GM21529 (cell line): ENCODE measurements around the gene CLIC5.

Experiments used
- ATAC-seq: cut with Tn5 transposase; IDR thresholded peaks from one replicate; pipeline ENCODE4 v1.9.1; 2021; ENCODE audit not compliant: unreplicated experiment

CLIC5 gene

DNA sequence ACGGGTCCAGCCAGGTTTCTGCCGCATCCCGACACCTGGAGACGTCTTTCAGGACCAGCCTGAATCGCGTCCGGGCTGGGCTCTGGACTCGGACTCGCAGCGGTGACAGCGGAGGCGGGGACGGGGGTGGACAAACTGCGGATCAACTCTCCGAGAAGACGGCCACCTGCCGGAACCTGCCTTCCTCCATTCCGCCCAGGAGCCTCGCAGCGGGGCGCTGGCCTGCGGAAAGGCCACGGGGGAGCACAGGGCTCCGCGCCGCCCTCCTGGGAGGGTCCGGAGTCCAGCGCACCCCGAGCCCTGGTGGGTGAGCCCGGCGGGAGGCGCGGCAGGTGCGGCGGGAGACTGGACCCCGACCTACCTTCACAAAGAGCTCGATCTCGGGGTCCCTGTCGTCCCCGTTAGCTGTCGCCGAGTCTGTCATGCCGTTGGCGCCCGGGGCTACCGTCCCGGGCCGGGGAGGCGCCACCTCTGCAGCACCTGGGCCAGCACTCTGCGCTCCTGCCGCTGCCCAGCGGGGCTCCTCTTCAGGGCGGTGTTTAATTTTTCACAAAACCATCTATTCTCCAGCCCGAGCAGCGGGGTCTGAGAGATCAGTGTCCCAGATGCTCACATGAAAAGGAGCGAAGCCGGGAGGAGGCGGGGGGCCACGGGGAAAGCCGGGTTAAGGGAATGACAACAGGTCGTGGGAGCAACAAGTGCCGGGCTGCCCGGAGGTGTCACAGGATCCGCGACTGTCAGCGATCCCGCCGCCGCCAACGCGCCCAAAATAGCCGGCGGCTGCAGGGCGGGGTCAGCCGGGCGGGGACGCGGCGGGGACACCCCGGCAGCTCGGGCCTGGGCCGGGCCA is at the start of gene CLIC5:
Gene CLIC5 (minus strand): TSS at position 742 of the 850 bp plus-strand sequence. CDS start 318 bp downstream, at position 424.
- ATAC-seq, result no peak

DNA sequence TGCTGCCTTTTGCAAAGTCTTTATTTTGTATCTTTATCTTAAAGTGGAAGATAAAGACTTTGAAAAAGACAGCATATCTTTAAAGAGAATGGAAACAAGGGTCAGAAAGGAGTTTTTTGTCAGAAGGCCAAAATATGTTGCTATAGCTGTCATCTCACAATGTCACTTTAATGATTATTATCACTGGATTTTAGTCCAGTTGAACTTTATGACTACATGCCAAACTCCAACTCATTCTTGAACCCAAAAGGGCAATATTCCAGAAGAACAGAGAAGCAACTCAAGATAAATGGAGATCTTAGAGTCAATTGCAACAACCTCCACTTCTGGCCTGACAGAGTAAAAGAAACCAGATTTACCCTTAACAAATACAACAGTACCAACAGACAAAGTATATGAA is 47.3 kb upstream of the CLIC5 start:
- no peak for ATAC-seq

DNA sequence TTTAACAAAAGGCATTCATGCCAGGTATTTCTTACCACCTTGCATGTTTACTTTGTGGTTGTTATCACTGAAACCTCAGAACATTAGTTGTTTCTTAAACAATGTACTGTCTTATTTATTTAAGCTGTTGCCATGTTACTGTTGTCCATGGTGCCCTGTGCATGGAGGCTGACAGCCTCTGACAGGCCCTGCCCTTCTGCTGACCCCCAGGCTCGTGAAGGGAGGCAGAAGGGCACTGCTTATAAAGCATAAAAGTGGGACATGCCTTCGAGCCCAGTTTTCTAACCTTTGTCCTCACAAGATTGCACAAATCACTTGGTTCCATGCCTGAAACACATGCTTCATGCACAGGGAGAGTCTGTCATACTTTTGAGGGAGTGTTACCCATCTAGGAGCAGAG is 46.7 kb upstream of the CLIC5 start:
- no peak for ATAC-seq

DNA sequence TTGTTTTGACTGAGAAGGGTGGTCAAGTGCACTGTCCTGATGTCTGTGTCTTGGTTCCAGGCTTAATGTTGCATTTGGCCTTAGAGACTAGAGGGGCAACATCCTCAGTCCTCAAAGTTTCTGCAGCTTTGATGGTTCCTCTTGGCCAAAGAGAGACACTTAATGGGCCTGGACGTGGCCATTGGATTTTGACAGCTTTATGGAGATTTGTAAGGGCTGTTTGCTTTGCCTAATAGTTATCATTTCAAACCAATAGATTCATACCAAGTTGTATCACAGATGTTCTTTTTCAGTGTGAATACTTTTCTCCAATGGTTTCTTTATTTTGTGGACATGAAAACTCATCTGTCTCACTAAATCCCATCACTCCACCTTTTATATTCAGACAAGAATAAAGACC is 45.8 kb upstream of the CLIC5 start:
- no peak for ATAC-seq

DNA sequence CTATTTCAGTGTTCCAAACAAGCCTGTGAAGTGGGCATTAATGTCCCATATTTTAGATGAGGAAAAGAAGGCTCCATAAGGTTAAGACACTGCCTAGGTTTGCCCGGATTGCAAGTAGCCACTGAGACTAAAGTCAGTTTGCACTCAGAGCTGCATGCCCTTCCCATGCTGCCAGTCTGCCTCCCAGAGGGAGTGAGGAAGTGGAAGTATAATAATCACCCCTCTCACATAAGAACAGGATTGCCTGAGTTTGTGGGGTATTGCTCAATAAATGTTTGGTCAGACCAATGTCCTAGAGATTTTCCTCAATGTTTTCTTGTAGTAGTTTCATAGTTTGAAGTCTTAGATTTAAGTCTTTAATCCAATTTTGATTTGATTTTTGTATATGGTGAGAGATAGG is 43.9 kb upstream of the CLIC5 start:
- ATAC-seq, result no peak

DNA sequence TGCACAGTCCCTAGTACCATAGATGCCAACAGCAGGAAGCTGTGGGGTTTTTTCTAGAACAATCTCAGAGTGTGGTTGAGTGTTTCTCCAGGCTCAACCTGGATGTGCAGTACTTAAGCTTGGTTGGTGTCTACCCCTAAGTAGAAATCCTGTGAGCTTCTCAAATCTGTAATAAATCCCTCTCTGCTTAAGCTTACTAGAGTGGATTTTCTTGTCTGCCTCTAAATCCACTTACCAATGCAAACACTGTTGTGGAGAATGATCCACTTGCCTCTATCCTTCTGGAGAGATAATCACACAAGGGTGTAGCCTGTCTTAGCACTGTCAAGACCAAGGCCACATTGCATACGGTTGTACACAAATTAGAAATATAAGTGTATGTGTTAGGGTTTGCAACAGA is 43.3 kb upstream of the CLIC5 start:
- ATAC-seq, result no peak

DNA sequence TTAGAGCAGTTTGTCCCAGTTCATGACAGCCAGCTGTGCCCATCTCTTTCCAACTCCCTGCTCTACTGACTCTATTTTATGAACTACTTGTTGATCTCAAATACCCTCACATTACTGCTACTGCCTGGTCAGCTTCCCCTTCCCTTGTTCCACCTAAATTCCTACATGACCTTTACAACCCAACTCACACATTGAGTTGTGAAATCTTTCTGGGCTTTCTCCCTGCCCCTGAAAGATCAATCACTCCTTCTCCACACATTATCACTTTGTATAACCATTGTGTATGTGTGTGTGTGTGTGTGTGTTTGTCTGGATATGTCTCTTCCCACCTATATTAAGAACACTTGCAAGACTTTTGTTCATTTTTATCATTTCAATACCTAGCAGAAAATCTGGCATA is 42.1 kb upstream of the CLIC5 start:
- ATAC-seq, result no peak

DNA sequence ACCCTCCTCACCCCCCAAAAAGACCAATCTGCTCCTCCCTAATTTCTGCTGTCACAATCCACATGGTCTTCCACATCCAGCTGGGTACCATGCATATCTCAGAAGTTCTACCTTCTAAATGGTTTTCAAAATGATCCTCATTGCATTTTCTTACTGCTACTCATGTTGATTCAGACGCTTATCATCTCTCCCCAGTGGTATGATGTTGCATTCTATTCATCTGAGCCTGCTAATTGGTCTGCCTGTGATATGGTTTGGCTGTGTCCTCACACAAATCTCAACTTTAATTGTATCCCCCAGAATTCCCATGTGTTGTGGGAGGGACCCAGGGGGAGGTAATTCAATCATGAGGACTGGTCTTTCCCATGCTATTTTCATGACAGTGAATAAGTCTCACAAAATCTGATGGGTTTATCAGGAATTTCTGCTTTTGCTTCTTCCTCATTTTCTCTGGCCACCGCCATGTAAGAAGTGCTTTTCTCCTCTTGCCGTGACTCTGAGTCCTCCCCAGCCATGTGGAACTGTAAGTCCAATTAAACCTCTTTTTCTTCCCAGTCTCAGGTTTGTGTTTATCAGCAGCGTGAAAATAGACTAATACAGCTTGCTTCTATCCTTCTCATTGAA is 41.4 kb upstream of the CLIC5 start:
- no peak for ATAC-seq

DNA sequence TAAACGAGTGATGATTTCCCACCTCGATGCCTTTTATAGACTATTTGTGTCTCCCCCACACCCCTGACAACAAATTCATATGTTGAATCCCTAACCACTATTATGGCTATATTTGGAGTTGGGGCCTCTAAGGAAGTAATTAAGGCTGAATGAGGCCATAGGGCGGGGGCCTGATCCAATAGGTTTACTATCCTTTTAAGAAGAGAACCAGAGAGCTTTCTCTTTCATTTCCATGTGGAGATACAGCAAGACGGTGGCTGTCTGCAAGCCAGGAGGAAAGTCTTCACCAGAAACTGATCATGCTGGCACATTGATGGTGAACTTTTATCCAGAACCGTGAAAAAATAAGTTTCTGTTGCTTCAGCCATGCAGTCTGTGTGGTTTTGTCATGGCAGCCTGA is 38.9 kb upstream of the CLIC5 start:
- no peak for ATAC-seq

DNA sequence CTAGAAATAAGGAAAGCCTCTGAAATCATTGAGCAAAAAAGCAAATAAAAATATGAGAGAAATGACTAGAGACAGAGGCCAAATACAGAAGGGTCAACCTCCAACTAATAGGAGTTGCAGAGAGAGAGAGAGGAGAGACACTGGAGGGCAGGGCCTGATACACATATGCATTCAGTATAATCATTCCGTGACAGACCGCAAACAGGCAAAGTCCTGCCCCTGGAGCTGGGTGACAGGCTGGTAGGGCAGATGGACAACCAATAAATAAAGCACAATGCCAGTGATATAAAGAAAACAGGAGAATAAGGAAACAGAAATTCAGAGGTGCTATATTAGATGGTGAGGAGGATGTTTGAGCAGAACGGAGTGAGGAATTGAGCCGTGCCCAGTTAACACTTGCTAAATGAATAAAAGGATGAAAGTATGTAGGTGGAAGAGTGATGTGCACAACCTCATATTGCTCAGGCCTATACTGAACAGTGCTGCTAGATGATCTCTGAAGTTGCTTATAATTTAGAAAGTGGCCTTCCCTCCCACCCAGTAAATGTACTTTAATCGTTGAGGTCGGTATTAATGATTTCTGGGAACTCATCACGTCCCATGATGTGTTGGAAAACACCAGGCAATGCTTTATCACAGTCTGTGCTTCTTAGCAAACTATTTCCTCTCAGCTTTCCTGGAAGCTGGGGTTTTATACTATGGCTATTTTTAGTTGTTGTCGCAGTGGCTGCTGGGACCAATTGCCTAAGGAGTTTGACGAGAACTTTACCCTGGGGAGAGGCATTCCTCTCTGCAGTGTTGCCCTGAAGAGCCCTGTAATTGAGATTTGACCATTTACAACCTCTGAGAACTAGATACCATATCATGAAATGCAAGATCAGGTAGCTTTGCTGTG is 37.6 kb upstream of the CLIC5 start:
- no peak for ATAC-seq

DNA sequence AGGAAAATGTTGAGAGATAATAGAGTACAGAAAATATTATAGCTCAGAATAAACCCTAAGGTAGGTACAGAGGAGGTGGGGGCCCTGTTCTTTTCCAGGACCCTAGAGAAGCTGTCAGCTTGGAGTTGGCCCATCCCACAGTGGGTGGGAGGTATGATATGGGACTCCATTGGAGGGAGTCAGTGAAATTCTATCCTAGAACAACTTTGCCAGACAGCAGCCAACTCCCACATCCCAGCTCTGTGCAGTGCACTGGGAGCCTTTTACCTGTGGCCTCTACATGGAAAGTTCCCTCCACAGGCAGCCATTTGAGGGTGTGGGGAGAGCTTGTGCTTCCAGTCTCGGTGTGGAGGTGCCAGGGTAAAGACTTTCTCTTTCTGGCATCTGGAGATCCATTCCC is 36.8 kb upstream of the CLIC5 start:
- ATAC-seq, result no peak

DNA sequence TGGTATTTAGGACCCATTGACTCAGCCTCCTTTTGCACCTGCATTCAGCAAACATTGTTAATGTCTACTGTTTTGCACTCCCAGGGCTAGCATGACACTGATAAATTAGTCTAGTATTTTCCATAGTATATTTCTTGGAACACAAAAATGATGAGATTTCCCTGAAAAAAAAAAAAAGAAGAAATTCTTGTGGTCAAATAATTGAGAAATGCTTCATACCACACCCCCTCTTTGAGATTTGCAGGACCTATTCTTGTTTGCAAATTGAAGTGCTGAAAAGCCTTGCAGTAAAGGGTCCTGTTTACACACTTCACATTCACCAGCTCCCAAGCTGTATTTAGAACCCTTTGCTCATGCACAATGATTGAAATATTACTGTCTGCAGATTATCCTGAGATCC is 36.3 kb upstream of the CLIC5 start:
- ATAC-seq, result no peak

DNA sequence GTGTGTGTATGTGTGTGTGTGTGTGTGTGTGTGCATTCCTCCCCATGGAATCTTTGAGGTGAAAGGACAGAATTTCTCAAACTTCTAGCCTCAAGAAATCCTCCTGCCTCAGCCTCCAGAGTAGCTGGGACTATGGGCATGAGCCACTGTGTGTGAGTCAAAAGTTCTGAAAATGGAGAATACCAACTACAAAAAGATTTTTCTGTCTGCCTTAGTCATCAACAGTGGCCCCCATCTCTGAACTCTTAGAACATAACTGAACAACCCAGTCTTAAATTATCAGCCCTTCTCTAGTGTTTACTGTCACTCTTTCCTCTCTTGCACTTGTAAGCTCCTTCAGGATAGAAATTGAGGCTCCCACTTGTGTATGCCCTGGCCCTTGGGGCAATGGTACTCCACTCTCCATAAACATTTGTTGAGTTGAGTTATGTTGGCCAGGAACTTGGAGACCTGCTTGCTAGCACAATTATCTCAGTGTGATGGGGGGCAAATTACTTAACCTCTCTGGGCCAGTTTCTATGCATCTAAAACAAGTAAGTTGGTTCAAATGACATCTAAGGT is 35.3 kb upstream of the CLIC5 start:
- no peak for ATAC-seq

DNA sequence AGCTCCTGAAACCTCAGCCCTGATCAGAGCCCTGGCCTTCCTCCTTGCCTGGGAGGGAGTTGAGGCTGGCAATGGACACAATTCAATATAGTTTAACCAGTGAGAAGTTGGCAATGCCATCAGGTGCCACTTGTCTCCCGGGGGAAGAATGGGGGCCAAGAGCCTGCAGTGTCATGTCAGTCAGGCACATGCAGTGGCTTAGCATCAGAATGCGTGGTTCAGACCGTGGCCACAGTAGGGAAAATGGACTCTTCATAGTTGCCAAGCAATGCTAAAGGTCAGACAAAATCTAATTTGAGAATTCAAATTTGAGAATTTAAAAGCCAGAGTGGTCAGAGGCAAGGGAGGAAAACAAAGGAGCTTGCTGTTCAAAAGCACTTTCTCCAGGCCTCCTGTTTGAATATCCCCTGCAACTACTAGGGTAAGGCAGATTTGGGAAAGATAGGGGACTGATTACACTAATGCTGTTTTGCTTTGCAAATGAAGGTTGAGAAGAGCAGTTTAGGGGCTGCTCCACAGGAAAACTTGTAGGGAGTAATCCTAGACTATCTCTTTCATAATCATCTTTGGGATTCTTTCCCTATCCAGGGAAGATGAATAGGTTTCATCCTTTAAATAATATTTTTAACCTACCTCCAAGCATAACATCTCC is 33.1 kb upstream of the CLIC5 start:
- ATAC-seq, result no peak

DNA sequence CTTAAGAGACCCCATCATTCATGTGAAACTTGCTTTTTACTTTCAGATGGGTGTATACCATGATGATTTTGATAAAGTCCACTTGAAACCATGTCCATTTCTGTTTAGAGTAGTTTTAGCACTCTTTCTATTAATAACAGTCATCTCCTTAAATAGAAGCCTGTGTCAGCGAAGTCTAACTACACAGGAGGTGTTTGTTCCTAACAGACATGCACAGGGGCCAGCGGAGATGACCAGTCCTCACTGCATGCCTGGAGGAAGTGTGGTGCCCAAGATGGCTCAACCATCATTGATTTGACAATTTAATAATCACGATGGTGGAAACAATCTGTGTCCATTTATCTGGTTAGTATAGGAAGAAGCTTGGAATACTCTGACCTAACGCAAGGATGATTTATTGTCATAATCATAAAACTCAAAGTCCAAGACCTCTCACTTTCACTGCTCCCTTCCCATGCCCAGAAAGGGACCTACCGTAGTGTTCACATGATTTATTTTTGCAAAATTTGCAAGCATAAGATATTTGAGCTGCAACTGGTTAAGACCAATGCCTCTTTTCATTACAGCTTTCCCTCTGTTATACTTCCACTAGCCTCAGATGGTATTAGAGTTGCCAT is 31.0 kb upstream of the CLIC5 start:
- no peak for ATAC-seq

DNA sequence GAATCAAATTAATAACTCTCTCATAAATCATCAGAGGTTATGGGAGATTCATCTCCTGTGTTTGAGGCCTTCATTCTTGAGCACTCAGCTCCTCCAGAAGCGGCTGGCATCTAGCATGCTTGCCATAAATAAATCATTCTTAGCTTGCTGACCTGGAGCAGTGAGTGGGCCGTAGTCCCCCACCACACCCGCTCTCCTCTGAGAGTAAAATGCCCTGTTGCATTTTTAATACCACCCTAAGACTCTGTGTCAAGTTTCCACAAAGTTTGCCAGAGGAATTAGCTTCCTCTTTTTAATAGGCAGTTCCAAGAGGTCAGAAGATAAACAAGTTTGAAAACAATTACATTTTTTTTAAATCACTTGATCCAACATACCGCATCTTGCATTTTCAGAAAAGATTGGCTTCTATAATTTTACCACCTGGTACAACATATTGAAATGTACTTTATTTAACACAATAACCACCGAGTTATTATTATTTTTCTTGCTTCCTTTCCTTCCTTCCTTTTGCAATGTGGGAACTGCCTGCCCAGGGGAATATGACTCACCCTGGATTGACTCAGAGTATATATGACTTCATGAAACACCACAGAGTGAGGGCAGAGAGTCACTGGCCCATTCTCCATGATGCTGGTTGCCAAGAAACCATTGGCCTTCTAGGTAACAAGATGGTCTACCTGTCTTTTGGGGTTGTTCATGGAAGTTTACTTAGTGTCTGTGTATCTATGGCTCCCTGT is 29.4 kb upstream of the CLIC5 start:
- ATAC-seq, result no peak

DNA sequence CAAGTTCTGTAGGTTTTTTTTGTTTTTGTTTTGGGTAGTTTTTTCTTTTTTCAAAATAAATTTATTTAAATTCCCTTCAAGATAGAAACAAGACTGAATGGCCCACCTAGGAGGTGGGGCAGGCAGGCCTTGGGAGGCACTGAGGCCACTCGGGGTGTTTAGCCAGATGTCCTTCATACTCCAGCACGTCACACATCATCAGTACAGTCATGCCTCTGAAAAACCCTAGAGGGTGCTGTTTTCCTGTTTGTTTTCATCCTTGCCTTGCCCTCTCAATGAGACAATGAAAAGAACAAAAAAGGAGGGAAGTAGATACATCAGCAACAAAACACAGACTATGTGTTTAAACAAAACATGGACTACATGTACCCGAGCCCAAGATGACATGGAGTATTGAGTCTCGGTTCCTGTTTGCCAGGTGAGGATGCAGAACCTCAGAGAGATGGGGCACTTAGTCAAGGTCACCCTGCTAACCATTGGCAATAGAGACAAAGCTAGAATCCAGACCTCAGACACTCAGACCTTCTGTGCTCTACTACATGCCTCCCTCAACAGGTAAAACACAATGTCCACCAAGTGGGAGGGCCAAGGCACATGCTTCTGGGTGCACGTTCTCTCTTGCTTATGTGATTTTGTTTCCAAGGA is 26.8 kb upstream of the CLIC5 start:
- peak; percentile 96 for ATAC-seq

DNA sequence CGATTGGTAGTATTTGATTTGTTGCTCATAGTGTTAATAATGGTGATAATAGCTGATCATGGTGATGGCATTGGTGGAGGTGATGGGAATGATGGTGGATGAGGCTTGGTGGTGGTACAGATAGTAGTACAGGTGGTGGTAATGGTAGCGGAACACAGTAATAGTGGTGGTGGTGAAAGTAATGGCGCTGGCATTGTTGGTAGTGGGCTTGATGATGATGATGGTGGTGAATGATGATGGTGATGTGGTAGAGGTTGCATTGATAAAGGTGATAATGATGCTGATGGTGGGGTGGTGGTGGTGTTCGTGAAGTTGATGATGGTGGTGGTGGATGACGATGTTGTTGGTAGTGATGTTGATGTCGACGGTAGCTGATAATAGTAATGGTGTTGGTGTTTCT is 24.6 kb upstream of the CLIC5 start:
- no peak for ATAC-seq

DNA sequence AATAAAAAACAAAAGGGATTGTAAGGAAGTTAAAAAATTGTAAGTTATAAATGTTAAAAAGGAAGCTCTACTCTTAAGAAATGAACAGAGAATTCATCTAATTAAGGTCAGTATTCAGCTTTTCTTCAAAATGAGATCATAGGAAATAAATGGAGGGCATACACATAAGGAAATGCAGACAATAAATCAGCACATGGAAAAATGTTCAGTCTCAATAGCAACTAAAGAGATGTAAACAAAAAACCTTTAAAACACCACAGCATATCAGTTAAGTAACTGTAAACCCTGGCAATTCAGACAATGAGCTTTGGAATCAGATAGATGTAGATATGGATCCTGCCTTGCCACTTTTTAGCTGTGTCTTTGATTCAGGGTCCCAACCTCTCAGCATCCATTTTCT is 24.0 kb upstream of the CLIC5 start:
- ATAC-seq, result no peak
